ENCODE data around the gene ACTR1A.

Gene ACTR1A

DNA sequence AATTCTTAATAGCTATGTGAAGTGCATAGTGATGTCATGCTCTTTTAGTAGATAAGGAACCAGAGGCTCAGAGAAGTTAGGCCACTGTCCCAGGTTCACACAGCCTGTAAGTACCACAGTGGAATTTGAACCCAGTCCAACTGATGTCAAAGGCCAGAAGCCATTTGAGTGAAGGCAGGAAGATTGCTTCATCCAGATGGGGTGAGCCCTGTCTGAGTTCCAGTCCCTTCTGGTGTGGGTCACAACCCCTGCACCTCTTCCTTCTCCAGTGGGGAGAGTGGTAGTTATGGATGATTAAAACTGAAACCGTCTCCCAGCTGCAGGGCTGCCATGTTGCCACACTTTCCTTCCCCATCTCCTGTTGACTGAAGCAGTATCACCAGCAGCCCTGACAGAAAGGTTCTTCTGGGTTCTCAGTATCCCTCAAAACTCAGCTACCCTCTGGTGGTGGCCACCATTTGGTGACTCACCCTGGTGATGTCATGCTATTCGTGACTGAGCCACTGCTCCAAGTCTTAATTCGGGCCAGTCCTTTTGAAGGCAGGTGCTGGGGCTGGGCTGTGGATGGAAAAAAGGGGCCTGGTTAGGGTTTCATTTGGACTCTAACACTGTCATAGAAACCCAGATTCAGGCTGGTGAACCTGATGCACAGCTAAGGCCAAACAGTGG lies 49.7 kb downstream of the ACTR1A start:
- DNase-seq, result peak; percentile 85 to 86

DNA sequence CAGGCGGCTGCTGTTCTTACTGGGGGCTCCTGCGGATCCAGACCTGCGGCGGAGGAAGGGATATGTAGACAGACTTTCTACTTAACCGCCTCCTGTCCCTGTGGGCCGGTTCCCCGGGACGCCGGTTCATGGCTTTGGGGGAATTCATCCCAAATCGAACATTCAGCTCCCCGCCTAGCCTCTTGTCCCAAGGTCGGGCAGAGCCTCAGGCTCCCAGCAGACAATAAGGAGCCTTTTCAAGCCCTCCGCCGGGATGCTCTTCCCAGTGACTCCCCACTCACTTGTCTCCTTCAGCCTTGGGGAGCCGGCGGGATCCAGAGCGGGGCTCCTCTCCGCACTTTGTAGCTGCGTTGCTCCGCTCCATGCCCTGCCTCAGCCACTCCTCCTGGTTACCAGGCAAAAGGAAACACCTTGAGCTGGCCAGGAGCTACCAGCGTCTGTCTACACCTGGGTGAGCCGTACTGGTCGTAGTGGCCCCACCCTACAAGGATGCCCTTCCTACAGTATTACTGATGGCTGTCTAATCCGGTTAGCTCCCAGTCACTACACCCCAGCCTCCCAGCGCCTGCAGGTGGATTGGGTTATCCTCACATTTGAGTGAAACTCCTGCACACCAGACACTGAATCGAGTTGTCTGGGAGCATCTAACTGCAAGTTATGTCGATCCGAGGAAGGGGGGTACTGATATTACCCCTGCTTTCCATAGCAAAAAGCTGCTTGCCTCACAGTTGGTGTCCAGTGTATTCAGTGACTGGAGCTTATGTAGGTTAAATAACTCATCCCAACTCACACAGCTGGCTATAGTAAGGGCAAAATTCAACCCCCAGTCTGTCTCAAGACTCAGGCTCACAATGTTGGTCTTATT lies 51.2 kb downstream of the ACTR1A start, which contains the start of gene C10orf95:
Gene C10orf95 (minus strand): TSS at position 439 of the 865 bp plus-strand sequence. CDS start 450 bp downstream, outside the sequence.
- no peak for DNase-seq

DNA sequence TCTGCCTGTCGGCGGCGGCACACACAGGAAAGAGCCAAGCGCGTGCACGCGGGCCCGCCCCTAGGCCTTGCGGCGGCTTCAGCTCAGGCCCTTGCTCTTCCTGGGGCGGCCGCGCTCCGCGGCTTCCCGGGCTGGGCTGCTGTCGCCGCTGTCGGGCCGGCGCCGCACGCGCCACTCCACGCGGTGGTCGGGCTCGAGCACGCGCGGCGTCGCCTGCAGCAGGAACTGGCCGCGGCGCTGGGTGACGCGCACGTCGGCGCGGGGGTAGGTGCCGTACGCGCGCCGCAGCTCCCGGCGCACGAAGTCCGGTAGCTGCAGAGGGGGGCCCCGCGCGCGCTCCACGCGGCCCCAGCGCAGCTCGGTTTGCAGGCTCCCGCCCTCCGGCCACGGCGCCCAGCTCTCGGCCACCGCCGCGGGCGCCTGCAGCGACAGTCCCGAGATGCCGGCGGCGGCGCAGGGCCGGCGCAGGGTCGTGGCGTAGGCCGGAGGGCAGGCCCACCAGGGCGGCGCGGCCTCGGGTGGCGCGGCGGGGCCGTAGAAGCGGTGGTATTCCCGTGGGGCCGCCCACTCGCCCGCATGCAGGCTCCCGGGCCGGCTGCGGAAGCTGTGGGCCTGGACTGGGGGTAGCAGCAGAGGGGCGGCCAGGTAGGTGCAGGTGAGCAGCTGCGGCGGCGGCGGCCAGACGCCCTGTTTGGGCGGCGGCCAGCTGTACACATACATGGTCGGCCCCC lies 52.0 kb downstream of the ACTR1A start:
- peak; percentile 64 to 65 for DNase-seq

DNA sequence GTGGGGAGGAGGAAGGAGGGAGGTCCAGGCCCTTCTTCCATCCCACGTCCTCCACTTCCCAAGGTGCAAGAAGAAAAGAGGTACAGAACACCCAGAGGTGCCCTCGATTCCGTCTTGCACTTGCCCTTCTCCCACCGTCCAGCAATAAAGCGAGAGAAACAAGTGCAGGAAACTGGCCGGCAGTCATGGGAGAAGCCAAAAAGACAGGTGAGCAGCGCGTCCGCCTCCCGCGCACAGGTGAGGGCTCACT lies 52.5 kb downstream of the ACTR1A start:
- no peak for DNase-seq

DNA sequence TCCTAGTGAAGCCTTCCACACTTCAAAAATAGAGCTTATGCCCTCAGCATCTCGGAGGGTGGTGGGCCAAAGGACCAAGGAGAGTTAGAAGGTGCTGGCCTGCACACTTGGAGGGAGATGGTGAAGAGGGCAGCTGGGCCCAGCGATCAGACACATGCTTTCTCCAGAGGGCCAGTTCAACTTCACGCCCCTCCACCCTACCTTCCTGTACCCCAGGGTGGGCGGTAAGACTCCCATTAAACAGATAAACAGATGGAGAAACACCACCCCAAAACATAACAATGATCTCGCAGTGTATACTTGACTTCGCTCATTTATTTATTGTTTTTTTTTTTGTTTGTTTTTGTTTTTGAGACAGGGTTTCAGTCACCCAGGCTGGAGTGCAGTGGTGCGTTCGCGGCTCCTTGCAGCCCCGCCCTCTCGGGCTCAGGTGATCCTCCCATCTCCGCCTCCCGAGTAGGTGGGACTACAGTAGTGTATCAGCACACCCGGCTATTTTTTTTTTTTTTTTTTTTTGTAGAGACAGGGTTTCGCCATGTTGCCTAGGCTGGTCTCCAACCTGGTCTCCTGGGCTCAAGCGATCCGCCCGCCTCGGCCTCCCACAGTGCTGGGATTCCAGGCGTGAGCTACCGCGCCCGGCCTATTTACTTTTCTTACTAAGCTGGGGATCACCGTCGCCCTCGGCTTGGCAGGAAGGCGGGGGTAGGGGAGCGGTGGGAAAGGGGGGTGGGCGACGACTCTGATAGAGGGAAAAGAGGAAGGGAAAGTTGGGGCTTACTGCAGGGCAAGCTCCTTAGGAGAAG lies 53.0 kb downstream of the ACTR1A start:
- peak in 1 of 2 donors; percentile 51 for DNase-seq

DNA sequence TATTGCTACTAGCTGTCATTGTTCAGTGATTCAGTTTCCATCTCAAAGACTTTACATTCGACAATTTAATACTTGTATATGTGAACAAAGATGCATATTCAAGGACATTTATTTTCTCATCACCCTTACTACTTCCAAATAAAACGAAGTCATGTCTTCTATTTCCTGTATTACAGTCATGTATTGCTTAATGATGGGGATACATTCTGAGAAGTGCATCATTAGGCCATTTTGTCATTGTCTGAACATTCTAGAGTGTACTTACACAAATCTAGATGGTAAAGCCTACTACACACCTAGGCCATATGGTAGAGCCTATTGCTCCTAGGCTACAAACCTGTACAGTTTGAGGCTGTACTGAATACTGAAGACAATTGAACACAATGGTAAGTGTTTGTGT lies 57.7 kb downstream of the ACTR1A start:
- peak; percentile 57 to 60 for DNase-seq

DNA sequence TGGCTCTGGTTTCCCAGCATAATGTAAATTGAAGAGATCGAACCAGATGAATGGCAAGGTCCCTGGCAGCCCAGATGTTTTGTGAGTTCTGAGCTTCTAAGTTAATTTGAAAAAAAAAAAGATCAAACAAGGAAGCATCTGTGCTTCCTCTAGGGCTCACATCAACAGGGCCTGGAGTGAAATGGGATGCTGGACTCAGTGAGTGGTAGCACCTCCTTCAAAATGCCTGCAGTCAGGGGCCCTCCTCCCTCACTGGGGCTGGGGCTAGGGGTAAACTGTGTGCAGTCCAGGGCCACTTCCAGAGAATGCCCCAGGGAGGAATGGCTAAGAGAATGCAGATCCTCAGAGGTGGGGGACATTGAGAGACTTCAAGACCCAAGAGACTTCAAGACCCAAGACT lies 64.1 kb downstream of the ACTR1A start:
- no peak for DNase-seq

DNA sequence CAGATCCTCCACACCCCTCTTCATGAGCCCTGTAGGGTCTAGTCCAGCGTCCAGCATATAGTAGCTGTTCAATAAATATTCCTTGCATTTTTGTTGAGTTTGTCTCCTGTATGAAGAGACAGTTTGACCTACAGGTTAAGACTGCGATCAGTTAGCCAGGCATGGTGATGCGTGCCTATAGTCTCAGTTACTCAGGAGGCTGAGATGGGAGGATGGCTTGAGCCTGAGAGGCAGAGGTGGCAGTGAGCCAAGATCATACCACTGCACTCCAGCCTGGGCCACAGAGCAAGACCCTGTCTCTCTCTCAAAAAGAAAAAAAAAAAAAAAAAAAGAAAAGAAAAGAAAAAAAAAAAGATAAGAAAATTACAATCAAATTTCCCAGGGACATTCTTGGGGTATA lies 65.0 kb downstream of the ACTR1A start:
- no peak for DNase-seq

DNA sequence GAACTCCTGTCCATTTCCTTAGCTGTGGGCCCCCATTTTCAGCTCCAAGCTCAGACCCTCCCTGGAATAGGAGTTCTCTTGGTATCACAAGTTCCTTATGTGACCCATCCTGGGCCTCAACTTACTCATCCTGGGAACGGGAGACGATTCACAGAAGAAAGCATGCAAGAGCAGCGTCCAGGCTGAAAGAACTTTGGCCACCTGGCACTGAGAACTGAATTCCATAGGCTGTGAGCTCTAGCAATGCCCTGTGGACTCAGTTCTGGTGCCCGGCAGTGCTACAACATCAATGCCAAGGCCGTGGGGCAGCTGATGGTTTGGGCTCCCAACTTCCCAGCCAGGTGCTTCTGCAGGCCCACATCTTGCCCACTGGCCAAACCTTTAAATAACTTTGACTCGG lies 66.2 kb downstream of the ACTR1A start:
- DNase-seq, result no peak

DNA sequence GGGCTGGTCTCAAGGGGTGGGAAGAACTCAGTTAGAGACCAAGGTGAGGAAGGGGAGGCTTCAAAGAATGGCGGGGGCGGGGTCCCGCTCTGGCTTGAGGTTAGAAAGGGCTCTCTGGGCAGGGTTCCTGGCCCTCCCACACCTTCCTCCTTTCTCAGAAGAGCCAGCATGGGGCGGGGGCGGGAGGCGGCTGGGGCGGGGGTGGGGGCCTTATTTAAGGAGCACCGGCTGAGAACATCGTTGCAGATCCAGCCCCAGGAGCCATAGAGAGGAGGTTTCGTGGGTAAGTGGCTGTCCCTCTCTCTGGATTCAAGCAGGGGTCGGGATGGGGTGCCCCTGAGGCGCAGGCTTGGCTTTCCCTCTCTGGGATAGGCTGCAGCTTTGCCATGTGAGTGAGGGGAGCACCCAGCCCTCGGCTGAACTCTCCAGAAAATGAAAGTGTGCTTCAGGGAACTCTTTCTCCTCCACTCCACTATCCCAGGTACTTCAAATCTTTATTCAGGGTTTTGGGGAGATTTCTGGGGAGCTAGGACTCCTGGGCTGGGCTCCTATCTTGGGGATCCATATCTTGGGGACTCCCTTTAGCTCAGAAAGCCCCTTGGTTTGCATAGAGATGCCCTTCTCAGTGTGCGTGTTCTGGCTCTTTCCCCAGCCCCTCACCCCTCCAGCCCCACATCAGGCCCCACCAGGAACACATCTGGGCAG lies 66.8 kb downstream of the ACTR1A start:
- DNase-seq, result peak; percentile 69 to 70

DNA sequence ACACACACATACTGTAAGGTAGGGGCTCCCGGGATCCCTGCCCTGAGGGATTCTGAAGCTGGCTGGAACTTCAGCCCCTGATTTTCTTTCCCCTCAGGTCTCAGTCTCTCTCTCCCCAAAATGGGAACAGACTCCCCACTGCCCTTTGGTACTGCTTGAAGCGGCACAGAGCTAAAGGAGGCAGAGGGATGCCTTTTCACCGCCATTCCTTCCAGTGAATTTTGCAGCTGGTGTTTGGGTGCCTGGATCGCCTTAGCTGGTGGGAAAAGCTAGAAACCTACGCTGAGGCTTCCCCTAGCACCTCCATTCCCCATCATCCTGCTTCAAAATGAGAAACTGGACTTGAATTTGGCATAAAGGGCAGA lies 67.4 kb downstream of the ACTR1A start:
- no peak for DNase-seq

DNA sequence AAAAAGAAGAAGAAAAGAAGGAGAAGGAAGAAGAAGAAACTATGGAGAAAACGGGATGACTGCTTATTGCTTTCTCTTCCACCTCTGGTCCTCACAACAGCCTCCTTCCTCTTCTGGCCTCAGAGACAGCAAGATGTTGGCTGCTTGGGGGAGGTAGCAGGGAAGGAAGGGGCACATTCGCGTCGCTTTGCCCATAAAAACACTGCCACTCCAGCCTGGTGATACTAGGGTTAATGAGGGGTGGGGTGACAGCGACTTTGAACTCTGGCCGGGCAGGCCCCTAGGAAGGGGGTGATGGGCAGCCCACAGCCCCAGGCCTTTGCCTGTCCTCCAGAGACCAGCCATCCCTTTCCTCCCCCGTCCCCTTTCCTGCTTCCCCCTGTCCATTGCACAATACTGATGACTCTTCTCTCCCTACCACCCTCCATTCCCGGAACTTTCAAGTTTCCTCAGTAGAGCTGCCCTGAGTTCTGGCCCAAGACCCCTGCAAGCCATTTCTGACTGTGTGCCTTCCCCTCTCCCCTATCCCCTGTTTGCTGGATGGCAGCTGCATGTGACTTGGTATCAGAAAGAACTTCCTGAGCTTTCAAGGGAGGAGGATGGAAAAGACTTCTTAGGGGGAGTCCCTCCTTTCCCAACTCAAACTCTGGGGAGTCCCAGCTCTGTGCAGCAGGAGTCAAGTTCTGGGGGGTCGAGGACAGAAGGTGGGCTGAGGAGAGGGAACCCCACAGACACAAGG lies 67.9 kb downstream of the ACTR1A start:
- peak; percentile 53 to 79 for DNase-seq

DNA sequence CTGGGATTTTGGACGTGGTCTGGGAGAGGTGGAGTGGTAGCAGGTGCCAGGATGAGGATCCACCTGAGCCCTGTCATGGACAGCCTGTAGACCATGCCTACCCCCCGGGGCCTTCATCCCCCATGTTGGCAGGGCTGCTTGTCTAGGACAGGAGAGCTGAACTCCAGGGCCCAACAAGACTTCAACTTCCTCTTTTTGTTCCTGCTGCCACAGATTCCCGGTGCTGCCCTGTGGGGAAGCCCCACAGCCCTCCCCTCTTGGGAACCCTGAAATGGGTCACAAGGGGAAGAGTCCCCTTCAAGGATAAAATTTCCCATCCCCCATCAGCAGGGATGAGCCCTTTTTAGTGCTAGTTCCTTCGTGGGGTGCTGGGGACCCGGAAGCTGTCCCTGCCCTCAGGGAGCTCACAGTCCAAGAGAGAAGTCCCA lies 68.9 kb downstream of the ACTR1A start:
- peak; percentile 68 to 88 for DNase-seq

DNA sequence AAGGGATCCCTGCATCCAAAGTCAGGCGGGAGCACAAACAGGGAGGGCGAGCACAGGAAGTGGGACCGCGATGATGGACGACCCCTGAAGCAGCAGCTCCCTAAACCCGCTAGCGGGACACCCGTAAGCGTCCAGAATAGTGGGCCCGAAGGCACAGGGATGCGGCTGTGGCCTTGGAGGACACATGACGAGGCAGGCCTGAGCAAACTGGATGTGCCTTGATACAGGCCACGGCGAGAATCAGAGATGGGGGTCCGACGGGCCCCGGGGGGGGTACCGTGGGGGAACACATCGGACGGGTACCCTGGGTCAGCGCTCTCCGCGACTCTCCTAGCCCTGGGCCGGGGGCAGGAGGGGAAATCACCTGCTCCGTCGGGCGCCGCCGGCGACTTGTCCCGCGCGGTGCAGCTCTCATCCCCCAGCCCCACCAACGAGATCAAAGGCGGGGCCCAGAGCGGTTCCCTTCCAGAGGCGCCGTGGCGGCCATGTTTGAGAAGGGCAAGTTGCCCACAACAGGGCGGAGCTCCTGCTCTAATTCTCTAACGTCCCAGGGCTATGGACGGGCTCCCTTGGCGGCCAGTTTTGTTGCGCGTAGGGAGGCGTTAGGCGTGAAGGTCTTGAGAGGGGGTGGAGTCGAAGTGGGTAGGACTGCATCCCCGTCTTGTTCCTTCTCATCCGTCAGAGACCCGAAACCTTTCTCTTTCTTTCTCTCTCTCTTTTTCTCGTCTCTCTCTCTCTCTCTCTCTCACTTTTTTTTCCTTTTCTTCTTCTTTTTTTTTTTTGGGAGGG lies 70.2 kb downstream of the ACTR1A start, which contains the start of gene CUEDC2:
Gene CUEDC2 (minus strand): TSS at position 413 of the 789 bp plus-strand sequence. CDS start 7,386 bp downstream, outside the sequence.
- peak; percentile 95 to 99 for DNase-seq

DNA sequence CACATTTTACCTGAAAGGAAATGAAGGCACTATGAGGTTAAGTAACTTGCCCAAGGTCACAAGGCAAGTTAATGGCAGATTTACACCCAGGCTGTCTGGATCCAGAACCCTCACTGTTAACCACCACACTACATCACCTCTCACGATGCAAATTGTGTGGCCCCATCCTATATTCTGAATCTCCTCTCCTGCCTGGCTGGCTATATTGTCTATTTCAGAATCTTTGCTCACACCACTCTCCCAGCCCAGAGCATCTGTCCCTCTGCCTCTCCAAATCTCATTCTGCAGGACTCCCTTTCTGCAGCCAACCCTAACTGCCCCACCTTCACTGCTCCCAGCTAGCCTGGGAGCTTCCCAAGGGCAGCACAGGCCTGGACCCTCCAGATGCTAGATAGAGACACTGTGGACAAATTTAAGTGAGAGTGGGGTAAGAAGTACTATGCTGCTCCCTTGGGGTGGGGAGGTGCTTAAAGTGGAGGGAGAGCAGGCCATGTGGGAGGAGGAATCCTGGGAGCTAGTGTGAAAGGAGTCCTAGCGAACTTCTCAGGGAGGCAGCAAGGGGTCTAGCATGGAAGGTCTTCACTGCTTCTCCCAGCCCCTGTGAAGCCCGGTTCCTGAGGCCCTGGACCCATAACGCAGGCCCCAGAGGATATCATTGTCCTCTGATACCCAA lies 70.9 kb downstream of the ACTR1A start:
- no peak for DNase-seq

DNA sequence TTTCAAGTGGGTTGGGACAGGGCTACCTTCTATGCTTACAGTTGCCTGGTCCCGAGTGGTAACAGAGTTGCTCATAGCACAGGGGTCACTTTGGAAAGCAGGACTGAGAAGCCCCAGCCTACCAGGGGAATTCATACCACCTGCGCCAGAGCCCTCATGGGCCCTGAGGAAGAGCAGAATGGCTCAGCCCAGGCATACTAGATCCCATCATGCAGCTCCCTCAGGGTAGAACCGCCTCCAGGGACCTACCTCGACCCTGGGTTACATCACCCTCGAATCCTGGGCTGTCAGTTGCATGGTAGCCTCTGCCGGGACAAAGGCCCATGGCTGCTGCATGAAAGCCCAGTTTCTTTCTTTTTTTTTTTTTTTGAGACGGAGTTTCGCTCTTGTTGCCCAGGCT lies 73.0 kb downstream of the ACTR1A start:
- DNase-seq, result no peak

Measured in inflammatory macrophage treated with lipopolysaccharide for 1 hour (primary cell).